GM19452 (cell line): Measurements from ENCODE around the gene AKAP12.
"Not testable (repeated sequence)": the region's sequence is repeated elsewhere in the genome, so short reads cannot be mapped to it uniquely, and the experiment has no call there.

Experiments
- ATAC-seq: cut with Tn5 transposase; IDR thresholded peaks from one replicate; pipeline ENCODE4 v1.9.1; 2021; ENCODE audit not compliant: unreplicated experiment

Gene AKAP12

DNA sequence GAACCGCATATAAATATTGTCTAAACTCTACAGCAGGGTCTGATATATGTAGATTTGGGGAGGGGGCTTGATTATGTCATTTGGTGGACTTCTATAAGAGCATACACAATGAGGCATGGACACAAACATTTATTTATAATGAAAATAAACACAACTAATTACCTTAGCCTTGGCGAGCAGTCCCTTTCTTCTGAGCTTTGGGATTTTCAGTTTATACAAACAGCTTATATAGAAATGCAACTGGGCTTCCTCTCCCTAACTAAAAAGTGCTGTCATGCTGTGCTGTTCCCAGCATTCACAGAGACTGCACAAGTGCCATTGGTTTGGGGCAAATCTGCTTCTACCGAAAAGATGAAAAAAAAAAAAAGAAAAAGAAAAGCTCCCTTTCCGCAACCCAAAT lies 69.9 kb downstream of the AKAP12 start:
- no peak for ATAC-seq

DNA sequence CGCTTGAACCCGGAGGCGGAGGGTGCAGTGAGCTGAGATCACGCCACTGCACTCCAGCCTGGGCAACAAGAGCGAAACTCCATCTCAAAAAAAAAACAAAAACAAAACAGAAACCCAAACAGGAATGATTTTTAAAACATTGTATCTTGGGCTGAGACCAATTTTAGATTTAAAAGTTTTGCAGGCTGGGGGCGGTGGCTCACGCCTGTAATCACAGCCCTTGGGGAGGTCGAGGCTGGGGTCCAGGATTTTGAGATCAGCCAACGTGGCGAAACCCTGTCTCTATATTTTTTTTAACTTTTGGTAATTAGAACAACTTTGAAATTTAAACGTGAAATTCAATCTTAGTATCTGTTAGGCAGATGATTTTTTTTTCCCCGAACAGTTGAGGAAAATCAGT lies 70.5 kb downstream of the AKAP12 start:
- ATAC-seq, result no peak

DNA sequence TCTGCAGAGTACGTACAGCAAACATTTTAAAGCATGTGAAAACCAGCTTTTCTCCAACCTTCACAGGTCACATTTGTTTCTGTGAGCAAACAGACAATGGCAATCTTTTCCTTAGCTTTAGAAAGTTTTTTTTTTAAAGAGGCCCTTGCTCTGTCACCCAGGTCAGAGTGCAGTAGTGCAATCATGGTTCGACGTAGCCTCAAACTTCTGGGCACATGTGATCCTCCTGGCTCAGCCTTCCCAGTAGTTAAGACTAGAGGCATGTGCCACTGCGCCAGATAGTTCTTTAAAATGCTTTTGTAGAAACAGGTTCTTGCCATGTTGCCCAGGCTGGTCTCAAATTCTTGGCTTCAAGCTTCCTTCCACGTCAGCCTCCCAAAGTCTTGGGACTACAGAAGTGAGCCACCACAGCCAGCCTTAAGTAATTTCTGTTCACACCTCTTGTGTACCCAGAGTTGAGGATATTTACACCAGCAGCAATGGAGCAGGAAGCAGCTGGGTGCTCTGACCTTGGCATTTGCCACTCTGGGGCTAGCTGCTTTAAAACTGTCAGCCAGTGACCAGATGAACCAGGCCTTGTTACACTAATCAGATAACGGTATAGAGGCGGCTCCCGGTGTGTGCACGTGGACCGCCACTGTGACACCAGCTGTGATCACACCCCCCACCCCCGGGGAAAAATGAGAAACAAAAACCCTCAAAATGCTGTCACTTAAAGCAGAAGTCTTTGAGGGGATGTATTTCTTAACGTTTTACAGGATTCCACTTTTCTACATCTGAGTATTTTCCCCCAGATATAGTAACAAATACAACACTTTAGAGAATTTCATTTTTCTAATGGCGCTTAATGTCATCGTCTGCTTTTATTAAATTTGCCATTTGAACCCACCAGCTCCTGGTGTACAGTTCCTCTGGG lies 71.3 kb downstream of the AKAP12 start:
- ATAC-seq, result no peak

DNA sequence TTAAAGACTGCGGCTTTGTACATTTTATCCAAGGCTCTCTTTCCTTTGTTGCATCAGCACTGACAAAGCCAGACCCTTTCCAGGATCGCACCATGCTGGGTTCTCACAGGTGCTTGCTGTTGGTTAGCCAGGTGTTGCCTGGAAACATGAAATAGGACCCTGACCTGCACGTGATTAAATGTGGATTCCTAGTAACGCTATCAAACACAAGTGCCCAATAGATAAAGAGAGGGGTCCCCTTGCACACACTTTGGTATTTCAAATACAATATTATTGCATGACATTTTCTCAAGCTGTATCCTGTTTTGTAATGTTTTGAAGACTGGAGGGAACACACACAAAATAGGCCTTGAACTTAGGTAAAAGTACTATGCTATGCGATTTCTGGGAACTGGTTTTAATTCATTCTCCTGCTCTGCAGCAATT lies 73.3 kb downstream of the AKAP12 start:
- ATAC-seq, result no peak

DNA sequence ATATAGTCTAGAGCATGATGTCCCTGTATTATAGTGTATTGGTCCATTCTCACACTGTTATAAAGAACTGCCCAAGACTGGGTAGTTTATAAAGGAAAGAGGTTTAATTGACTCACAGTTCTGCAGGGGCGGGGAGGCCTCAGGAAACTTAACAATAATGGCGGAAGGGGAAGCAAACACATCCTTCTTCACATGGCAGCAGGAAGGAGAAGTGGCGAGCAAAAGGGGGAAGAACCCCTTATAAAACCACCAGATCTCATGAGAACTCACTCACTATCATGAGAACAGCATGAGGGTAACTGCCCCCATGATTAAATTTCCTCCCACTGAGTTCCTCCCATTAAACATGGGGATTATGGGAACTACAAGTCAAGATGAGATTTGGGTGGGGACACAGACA lies 75.9 kb downstream of the AKAP12 start:
- not testable (repeated sequence) for ATAC-seq

DNA sequence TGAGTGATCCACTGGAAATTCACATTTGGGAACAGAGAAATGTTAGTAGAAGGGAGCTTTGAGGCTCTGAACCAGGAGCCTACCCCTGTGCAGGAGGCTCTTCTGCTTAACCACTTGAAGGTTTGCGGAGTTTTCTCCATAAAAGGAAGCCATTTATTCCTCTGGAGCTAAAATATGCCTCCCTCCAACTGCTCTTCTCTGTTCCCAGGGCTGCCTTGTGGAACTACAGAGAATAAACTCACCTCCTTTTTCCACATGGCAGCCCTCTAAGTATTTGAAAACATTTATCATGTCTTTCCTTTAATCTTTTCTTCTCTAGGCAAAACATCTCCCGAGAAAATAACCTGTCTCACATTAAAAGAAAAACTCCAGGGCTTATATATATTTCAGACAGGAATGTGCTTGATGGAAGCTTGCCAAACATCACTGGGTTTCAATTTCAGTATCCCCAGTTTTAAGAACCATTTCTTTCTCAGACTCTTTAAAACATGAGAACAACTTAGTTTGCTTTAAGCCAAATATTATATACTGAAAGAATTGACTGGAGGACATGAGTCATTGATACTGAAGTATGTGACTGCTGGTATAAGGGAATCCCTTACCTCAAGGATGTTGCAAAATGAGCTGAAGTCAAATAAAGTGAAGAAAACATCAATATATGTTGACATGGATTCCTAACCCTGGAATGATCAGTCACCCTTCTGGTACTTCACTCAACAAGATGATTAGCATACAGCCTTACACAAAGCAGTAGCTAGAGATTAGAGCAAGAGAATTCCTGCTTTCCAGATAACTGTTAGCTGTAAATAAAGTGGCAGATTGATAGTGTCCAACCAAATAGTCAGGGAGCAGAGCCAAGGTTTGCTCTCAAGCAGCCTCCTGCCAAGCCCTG lies 77.6 kb downstream of the AKAP12 start:
- ATAC-seq, result no peak

DNA sequence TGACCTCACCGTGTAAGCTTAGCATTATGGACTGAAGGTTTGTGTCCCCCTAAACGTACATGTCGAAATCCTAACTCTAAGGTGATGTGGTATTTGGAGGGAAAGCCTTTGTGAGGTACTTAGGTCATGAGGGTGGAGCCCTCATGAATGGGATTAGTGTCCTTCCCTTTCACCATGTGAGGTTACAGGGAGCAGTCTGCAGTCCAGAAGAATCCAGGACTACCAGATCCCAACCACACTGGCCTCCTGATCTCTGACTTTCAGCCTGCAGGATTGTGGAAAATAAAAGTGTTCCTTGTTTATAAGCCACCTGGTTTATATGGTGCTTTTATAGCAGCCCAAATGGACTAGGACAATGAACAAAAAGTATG lies 78.2 kb downstream of the AKAP12 start:
- ATAC-seq, result no peak

DNA sequence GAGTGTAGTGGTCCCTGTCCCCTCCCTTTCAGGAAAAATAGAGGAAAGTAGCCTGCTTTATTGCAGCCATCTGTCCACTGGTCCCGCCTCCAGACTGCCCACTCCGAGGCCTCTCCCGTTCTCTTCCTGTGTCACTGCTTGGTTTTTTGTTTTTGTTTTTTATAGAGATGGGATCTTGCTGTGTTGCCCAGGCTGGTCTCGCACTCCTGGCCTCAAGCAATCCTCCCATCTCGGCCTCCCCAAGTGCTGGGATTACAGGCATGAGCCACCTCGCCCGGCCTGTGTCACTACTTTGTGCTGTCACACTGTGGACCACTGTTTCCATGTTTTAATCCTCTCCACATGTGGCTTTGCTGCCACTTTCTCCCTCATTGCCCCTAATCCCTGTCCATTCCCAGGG lies 80.4 kb downstream of the AKAP12 start:
- ATAC-seq, result no peak

DNA sequence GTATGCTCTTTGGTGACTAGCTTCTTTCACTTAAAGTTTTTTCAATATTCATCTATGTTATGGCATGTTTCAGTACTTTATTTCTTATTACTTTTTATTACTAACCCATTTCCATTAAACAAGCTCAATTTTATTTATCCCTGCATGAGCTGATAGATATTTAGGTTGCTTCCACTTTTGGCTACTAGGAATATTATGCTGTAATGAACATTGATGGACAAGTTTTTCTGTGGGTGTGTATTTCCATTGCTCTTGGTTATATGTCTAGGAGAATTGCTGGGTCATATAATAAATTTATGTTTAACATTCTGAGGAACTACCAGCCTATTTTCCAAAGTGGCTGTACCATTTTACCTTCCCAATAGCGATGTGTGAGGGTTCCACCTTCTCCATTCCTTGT lies 81.7 kb downstream of the AKAP12 start:
- no peak for ATAC-seq

DNA sequence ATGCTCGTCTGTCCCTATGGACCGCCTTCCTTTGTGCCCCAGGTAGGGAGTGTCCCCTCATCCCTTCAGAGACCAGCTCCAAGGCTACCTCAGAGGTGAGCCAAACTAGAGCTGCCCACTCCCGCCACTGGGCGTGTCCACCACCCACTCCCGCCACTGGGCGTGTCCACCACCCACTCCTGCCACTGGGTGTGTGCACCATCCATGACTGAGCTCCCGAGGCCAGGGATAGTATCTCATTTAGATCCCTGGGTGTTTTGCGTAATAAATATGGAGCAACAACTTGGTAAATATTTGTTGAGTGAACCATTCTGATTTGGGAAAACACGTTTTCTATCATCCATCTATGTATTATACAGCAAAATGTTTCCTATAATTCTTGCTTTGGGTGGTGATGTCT lies 82.8 kb downstream of the AKAP12 start:
- ATAC-seq, result no peak

DNA sequence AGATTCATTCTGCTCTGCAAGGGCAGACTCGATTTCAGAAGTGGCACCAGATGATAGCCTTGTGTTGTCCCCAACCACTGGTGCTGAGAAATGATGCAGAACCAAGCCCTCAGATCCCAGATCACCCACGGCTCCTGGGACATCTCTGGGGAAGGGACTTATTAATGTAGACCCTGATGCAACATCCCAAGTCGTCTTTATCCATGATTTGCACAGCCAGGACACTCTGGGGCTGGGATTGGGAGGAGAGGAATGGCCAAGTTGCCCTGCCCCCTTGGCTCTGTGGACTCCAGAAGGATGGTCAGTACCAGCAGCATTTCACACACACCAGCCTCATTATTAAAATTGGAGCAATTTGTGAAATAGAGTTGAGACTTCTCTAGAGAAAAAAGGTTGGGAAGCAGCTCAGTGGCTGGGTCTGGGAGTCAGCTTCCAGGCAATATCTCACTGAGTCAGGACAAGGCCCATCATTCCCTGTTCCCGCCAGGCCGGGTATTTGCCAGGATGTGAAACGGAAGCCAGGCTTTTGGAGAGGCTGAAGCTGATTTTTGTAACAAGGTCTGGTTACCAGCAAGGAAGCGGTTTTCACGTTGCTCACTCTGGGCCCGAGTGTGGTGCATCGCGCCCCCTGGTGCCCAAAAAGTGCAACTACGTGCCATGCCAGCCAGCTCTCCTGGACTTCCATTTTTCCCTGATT lies 84.2 kb downstream of the AKAP12 start:
- ATAC-seq, result no peak

DNA sequence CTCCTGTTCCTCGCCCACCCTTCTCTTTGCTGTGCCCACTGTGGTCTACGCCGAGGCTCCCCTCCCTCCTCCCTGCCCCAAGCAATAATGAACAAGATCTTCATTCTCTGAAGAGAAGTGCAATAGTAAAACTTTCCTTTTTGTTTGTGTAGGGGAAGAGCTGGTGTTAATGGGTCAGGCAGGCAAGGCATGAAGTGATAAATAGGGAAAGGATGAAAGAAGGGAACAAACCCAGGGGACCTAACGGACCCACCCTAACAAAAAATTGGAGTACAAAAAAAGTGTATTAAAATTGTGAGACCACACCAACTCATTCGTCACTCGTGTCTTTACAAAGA lies 84.7 kb downstream of the AKAP12 start:
- no peak for ATAC-seq

DNA sequence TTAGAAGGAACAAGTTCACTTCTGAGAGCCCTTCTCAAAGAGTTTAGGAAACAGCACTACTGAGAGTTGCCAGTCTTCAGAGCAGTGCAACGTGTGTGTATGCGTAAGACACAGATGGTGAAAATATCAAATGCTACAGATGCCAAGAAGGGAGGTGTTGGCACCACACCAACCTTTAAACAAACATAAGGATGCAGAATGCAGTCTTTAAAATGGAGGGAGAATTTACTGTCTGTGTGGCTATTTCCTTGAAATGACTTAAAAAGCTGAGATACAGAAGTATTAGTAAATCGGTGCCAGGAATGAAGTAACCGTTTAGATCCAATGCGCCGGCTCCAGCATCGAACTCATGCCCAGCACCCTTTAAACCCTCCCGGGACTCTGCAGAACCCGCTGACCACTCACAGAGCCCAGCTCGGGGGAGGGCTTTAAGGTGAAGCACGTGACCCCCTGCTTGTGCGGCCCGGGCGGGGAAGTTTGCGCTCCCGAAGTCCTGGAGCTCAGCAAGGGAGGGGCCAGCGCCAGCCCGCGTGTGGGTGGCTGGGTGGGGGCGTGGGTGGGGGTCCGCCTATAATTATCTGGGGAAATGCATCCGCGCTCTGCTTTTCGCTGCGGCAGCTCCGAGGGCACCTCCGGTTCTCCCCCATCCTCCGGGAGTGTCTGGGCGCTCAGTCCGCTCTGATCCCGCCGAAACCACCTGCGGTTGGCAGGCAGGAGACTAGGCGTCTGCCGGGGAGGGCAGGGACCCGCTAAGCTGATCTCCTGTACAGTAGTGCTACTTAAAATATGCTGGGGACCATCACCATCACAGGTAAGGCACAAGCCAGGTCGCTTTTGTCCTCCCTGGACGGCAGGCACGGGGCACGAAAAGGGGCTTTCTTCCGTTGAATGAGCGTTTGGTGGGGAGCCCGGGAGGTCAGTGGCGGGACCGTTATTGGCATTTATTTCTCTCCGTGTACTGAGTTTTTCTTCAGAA lies 85.6 kb downstream of the AKAP12 start:
- no peak for ATAC-seq

DNA sequence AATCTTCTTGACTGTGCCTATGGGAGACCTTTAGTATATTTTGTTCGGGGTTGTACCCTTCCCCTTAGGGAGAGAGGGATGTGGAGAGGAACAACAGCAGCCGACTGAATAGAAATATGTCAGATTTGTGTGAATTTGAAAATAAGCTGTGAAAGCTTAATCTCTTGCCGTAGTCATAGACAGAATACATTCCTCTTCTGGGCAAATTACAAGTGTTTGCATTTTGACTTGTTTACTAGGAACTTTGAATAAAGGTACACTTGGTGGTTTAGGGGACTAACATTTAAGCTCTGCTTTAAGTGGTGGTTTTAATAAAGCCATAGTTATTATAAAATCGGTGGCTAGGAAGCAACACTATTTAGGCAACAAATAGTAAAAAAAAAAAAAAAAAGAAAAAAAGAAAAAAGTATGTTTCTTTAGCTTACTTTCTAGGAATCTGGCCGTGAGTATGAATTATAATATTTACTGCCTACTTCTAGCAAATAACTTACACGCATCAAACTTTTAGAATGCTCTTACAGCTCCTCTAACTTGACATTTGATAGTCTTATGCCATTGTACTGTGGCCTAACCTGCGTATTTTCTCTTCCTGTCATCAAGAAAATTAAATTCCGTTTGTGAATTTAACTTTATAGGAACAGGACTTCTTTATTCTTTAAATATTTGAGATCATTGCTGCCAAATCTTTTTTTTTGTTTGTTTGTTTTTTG lies 86.5 kb downstream of the AKAP12 start:
- no peak for ATAC-seq

DNA sequence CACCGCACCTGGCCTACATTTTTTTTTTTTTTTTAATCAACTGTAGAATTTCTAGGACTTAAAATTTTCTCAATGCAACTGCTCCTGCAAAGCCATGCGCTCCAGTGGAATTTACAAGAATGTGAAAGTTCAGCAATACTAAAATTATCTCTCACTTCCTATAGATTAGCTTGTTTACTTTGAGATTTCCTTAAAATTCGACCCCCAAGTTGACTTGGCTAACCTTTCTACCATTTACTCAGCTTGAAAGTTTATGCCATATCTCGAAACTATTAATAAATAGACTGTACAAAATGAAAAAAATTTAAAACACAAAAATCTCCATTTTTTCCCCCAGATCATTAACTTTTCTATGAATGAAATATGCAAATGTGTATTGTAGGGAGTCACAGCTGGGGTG lies 87.3 kb downstream of the AKAP12 start:
- no peak for ATAC-seq

DNA sequence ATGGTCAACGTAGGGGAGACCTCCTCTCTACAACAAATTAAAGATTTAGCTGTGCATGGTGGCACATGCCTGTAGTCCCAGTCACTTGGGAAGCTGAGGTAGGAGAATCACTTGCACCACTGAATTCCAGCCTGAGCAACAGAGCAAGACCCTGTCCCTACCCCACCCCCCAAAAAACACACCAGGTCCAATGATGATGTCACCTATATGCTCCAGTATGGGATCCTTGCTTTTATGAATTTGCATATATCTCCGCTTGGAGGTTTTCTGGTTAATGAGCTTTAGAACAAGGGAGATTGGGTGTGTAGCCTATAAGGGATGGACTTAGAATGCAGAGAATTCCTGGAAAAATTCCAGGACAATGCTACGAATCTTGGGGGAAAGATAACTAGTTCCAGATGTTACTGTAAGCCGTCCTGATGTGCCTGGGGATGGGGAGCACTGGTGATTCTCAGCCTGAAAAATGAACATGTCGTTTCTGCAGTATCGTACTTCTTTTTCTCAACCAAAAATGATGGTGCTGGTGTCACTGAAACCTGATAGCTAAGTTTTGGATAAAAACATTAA lies 90.4 kb downstream of the AKAP12 start:
- ATAC-seq, result no peak

DNA sequence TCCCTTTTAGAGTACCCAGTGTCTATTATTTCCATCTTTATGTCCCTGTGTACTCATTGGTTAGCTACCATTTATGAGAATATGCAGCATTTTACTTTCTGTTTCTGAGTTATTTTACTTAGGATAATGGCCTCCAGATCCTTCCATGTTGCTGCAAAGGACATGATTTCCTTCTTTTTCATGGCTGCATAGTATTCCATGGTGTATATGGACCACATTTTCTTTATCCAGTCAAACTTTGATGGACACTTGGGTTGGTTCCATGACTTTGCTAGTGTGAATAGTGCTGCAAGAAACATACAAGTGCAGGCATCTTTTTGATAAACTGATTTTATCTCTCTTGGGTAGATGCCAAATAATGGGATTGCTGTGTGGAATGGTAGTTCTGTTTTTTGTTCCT lies 96.2 kb downstream of the AKAP12 start:
- no peak for ATAC-seq

DNA sequence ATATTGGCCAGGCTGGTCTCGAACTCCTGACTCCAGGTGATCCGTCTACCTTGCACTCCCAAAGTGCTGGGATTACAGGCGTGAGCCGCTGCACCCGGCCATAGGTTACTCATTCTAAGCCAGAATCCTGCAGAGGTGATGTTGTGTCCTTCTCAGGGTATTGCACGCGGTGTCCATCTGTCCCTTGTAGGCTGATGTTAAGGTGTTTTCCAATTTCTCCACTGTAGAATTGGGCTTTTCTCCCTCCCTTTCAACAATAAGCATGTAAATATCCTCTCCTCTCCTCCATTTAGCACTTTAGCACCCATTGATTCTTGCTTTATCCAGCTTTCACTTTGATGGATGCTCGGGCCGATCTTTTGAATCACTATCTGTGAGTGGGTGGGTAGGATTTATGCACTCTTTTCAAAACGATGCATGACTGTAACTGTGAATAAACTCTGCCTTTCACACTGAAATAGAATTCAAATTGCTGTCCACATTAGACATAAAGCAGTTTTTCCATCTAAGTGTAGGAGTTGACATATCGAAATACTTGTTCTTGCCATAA lies 99.0 kb downstream of the AKAP12 start:
- no peak for ATAC-seq

DNA sequence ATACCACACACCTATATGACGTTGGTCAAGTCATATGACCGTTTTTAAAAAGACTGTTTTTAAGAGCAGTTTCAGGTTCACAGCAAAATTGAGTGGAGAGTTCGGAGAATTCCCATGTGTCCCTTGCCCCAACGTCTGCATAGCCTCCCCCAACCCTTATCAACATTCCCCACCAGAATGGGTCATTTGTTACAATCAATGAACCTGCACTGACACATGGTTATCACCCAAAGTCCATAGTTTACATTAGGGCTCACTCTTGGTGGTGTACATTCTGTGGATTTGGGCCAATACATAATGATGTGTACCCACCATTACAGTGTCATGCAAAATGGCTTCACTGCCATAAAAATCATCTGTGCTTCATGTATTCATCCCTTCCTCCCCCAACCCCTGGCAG lies 99.6 kb downstream of the AKAP12 start:
- no peak for ATAC-seq
